ENCODE data around the gene BAIAP2L2.
"Not testable (repeated sequence)": the region's sequence is repeated elsewhere in the genome, so short reads cannot be mapped to it uniquely, and the experiment has no call there.

Gene BAIAP2L2

DNA sequence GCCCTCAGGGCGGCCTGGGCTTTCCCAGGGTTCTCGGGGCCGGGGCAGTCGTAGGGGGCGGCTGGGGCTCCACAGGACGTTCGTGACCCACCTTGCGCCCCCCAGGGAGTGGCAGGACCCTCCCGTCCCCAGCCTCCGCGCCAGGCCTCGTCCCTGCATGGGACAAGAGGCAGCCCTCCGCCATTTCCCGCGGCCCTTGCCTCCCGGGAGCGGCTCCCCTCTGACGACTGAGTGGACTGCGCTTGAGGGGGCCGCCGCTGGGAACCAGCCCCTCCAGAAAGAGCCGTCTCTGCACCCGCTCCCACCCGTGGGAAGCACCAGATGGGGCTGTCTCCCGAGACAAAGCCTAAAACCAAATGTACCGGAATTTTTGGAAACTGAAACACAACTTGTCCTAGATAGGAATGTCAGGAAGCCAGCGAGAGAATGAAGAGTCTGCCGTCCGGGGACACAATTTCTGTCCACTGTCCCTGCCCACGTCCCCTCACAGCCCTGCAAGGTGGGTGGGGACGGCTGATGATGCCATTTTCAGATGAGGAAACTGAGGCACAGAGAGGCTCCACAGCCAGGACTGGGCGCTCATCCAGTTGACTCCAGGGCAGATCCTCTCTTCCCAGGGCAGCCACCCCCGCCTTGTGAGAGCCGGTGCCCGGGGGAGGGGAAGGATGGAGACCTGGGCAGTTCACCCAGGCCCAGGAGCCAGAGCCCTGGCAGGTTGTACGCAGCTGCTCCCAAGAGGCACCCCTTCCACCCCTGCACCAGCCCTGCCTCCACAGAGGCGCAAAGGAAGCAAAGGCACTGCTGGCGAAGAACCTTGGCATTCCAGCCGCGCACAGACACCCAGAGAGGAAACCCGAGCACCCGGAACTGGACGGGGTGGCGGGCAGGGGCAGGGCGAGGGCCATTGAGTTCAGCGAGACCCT lies 71.3 kb downstream of the BAIAP2L2 start:
- H3K27ac ChIP-seq: peak overlapping the region; percentile 42
- no peak overlapping the region for H3K4me3 ChIP-seq (ENCODE audit: low read depth, low read length)
- no peaks in the 10 kb centered on the region for H3K27me3 ChIP-seq (ENCODE audit: control insufficient read depth, insufficient read depth, low read length)
- H3K36me3 ChIP-seq (ENCODE audit: control insufficient read depth, insufficient read depth, low read length): no peaks in the 10 kb centered on the region
- H3K4me2 ChIP-seq (ENCODE audit: low read length): no peak overlapping the region
- H3K79me2 ChIP-seq: no peaks in the 10 kb centered on the region
- H3K4me1 ChIP-seq: no peaks in the 10 kb centered on the region
- H2AFZ ChIP-seq: no peak overlapping the region
- H3K9me3 ChIP-seq (ENCODE audit: control insufficient read depth, low read length): no peaks in the 10 kb centered on the region
- TF ChIP-seq, protein P1, sequence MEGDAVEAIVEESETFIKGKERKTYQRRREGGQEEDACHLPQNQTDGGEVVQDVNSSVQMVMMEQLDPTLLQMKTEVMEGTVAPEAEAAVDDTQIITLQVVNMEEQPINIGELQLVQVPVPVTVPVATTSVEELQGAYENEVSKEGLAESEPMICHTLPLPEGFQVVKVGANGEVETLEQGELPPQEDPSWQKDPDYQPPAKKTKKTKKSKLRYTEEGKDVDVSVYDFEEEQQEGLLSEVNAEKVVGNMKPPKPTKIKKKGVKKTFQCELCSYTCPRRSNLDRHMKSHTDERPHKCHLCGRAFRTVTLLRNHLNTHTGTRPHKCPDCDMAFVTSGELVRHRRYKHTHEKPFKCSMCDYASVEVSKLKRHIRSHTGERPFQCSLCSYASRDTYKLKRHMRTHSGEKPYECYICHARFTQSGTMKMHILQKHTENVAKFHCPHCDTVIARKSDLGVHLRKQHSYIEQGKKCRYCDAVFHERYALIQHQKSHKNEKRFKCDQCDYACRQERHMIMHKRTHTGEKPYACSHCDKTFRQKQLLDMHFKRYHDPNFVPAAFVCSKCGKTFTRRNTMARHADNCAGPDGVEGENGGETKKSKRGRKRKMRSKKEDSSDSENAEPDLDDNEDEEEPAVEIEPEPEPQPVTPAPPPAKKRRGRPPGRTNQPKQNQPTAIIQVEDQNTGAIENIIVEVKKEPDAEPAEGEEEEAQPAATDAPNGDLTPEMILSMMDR (IDR thresholded peaks at IDR 0.05): no peak
- no peak overlapping the region for H3K9ac ChIP-seq

DNA sequence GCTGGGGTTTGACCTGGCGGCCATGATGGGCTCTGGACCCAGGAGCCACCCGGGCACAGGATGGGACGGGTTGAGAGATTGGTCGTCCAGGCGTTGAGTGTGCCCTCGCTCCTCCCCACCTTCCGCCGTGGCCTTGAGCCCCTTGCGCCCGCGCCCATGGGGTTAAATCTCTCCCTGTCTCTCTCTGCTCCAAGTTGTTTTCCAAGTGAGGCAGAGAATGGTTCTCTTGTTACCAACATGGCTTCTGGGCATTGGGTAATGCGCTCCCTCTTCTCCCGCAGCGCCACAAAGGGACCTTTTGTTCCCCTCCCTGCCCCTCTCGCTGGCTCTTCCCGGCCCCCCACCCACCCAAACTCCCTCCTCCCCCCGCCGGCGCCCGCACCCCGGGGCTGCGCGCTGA lies 72.1 kb downstream of the BAIAP2L2 start:
- H3K27me3 ChIP-seq (ENCODE audit: control insufficient read depth, insufficient read depth, low read length): no peaks in the 10 kb centered on the region
- no peaks in the 10 kb centered on the region for H3K9me3 ChIP-seq (ENCODE audit: control insufficient read depth, low read length)
- TF ChIP-seq, protein P1 (IDR thresholded peaks at IDR 0.05): no peak
- no peak overlapping the region for H3K9ac ChIP-seq
- H3K4me1 ChIP-seq: no peaks in the 10 kb centered on the region
- H3K79me2 ChIP-seq: no peaks in the 10 kb centered on the region
- no peaks in the 10 kb centered on the region for H3K36me3 ChIP-seq (ENCODE audit: control insufficient read depth, insufficient read depth, low read length)
- no peak overlapping the region for H3K4me2 ChIP-seq (ENCODE audit: low read length)
- H2AFZ ChIP-seq: no peak overlapping the region
- H3K4me3 ChIP-seq (ENCODE audit: low read depth, low read length): no peak overlapping the region
- H3K27ac ChIP-seq: no peak overlapping the region

DNA sequence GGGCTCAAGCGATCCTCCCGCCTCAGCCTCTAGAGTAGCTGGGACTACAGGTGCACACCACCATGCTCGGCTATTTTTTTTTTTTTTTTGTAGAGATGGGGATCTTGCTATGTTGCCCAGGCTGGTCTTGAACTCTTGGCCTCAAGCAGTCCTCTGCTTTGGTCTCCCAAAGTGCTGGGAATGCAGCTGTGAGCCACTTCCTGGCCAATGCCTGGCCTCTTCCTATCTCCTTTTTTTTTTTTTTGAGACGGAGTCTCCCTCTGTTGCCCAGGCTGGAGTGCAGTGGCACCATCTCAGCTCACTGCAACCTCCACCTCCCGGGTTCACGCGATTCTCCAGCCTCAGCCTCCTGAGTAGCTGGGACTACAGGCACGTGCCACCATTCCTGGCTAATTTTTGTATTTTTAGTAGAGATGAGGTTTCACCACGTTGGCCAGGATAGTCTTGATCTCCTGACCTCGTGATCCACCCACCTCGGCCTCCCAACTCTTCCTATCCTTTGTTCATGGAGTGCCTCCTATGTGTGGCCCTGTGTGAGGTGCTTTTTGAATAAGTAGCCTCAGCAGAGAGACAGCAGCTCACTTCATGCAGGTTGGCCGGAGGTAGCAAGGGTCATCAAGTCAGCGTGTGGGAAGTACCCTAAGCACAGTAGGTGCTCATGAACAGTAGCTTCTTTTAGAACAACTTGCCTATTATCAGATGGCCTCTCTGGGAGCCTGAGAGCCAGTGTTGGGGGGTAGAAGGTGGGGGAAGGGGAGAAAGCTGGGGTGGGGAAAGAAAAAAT lies 72.9 kb downstream of the BAIAP2L2 start:
- H3K9me3 ChIP-seq (ENCODE audit: control insufficient read depth, low read length); H3K4me3 ChIP-seq (ENCODE audit: low read depth, low read length); H3K4me1 ChIP-seq; H3K4me2 ChIP-seq (ENCODE audit: low read length); H3K27ac ChIP-seq; H2AFZ ChIP-seq; H3K36me3 ChIP-seq (ENCODE audit: control insufficient read depth, insufficient read depth, low read length); H3K79me2 ChIP-seq; H3K27me3 ChIP-seq (ENCODE audit: control insufficient read depth, insufficient read depth, low read length); H3K9ac ChIP-seq: not testable (repeated sequence)

DNA sequence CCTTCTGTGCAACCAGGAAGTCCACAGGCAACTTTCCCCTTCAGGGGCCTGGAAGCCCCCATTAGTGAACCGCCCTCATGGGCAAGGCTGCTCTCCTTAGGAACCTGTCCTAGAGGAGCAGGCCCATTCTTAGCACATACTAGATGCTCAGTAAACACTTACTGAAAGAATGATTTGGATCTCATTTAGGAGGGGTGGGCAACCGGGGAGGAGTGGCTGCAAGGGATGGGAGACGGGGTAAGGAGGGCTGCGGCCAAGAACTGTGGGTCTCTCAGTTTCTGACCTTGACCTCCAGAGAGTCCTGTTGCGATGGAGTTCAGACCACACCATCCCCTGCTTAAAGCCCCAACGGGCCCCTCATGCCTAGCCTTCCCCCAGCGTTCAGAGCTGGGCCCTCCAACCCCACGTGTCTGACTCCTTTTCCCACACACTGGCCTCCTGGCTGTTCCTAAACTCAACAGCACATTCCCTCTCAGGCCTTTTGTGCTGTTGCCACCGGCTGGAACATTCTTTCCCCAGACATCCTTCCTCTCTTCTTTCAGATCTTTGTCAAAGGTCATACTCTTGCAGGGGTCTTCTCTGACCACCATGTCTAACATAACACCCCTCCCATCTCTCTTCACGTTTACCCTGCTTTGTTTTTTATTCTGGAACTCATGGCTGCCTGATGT lies 74.0 kb downstream of the BAIAP2L2 start:
- TF ChIP-seq, protein P1 (IDR thresholded peaks at IDR 0.05): no peak
- no peaks in the 10 kb centered on the region for H3K27me3 ChIP-seq (ENCODE audit: control insufficient read depth, insufficient read depth, low read length)
- H3K27ac ChIP-seq: no peak overlapping the region
- no peak overlapping the region for H3K4me3 ChIP-seq (ENCODE audit: low read depth, low read length)
- no peaks in the 10 kb centered on the region for H3K79me2 ChIP-seq
- no peaks in the 10 kb centered on the region for H3K36me3 ChIP-seq (ENCODE audit: control insufficient read depth, insufficient read depth, low read length)
- H3K4me2 ChIP-seq (ENCODE audit: low read length): no peak overlapping the region
- H3K9ac ChIP-seq: no peak overlapping the region
- no peaks in the 10 kb centered on the region for H3K4me1 ChIP-seq
- no peak overlapping the region for H2AFZ ChIP-seq
- no peaks in the 10 kb centered on the region for H3K9me3 ChIP-seq (ENCODE audit: control insufficient read depth, low read length)

DNA sequence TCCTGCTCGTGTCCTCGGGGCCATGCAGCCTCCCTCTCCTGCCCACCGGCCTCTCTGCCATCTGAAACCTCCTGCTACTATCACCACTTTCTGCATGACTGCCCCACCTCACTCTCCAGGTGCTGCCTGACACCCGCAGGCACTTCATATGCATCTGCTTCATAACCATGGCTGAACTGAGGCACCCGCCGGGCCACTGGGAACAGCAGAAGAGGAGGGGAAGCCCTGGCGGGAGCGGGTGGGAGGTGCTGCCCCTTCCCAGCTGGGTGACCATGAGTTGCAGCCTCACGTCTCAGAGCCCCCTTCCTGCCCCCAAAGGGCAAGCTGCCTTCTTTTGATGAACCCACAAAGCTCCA lies 75.0 kb downstream of the BAIAP2L2 start:
- Histone ChIP-seq H3K27ac (no peak overlapping the region), H3K27me3 (ENCODE audit: control insufficient read depth, insufficient read depth, low read length) (no peaks in the 10 kb centered on the region), H3K9me3 (ENCODE audit: control insufficient read depth, low read length) (no peaks in the 10 kb centered on the region), H3K4me3 (ENCODE audit: low read depth, low read length) (no peak overlapping the region), H3K4me2 (ENCODE audit: low read length) (no peak overlapping the region), H3K79me2 (no peaks in the 10 kb centered on the region), H3K36me3 (ENCODE audit: control insufficient read depth, insufficient read depth, low read length) (no peaks in the 10 kb centered on the region), H3K9ac (no peak overlapping the region), H3K4me1 (no peaks in the 10 kb centered on the region), H2AFZ (no peak overlapping the region)
- TF ChIP-seq, protein P1 (IDR thresholded peaks at IDR 0.05): no peak

Data from parathyroid adenoma (tissue), 2 donors.